ENCODE data around the gene DISP3.

DNA sequence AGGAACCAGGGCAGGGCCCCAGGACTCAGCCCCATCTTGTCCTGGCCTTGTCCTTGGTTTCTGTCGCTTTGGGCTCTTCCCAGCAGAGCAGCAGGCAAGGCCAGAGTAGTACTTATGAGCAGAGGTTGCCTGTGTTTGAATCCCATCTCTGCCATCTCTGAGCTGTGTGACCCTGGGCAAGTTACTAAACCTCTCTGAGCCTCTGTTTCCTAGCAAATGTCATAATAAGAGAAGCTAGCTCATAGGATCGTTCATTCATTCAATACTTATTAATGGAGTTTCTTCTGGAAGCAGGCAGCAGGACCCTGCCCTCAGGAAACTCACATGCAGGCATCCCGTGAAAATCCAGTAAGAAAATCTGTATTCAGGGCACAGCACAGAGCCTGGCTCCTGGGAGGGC, 91.0 kb downstream of the DISP3 start:
- TF ChIP-seq, protein P1, sequence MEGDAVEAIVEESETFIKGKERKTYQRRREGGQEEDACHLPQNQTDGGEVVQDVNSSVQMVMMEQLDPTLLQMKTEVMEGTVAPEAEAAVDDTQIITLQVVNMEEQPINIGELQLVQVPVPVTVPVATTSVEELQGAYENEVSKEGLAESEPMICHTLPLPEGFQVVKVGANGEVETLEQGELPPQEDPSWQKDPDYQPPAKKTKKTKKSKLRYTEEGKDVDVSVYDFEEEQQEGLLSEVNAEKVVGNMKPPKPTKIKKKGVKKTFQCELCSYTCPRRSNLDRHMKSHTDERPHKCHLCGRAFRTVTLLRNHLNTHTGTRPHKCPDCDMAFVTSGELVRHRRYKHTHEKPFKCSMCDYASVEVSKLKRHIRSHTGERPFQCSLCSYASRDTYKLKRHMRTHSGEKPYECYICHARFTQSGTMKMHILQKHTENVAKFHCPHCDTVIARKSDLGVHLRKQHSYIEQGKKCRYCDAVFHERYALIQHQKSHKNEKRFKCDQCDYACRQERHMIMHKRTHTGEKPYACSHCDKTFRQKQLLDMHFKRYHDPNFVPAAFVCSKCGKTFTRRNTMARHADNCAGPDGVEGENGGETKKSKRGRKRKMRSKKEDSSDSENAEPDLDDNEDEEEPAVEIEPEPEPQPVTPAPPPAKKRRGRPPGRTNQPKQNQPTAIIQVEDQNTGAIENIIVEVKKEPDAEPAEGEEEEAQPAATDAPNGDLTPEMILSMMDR (IDR thresholded peaks at IDR 0.05 in 8 of 11, conservative IDR thresholded peaks at IDR 0.05 in 3 of 11), result no peak
- TF ChIP-seq POLR2AphosphoS5 (IDR thresholded peaks at IDR 0.05), result no peak

Data from spleen (tissue), 7 donors.